K562 (cell line): ENCODE data around the gene ROBO1. TPM values are rescaled to one million over a fixed set of nuclear protein-coding genes. Genes with fewer than 3 reads are reported as not detected.

Source experiments
- NFIX ChIP-seq: fragments of 250-450 bp; sonication (Bioruptor Pico); IDR thresholded peaks from 2 replicates; pipeline ENCODE4 v1.4.0; 2020; ENCODE audit warnings: low read depth, mild to moderate bottlenecking, moderate library complexity
- SMC3 ChIP-seq: conservative IDR thresholded peaks from 2 replicates; pipeline ENCODE4 v1.6.1; 2011; ENCODE audit warnings: low read depth, low read length, improper control_type of control experiment; ENCODE audit not compliant: insufficient read depth
- ZBTB17 ChIP-seq: fragments of 450-650 bp; formaldehyde crosslinking; IDR thresholded peaks from 2 replicates; pipeline ENCODE4 v1.4.0; 2020; ENCODE audit warnings: mild to moderate bottlenecking
- ZEB2 ChIP-seq: fragments of 450-650 bp; IDR thresholded peaks from 2 replicates; pipeline ENCODE4 v1.6.1; 2016
- polyA plus RNA-seq, 8 experiments: library from polyadenylated mRNA; depleted of rRNA in 4 of 8; stranded (reverse) in 5 of 8; unstranded in 3 of 8; fragments of >200 nt; fragmentation: Nextera tagmentation in 2 of 8; fragmentation: Illumina TruSeq in 1 of 8; extraction: Ambion mirVana in 2 of 8; extraction: Trizol in 1 of 8; gene quantifications; 2 replicates each; pipeline versions ENCODE4 v1.2.1 to v1.2.3, GENCODE V29; 2011 to 2014; ENCODE audit warnings: inconsistent platforms in 1 of 8, missing spikeins in 1 of 8
- total RNA-seq, 7 experiments: library from RNA; depleted of rRNA in 6 of 7; stranded (reverse); fragments of >200 nt in 6 of 7; fragmentation: Illumina TruSeq in 2 of 7; extraction: Trizol in 2 of 7; gene quantifications; 2 replicates each; pipeline versions ENCODE4 v1.2.1 to v1.2.3, GENCODE V29; 2011 to 2021; ENCODE audit warnings: low replicate concordance in 1 of 7
- TF ChIP-seq, protein P1 (sequence below): fragments of 450-650 bp; IDR thresholded peaks from 2 replicates; pipeline ENCODE4 v1.6.1; 2016; ENCODE audit warnings: mild to moderate bottlenecking, moderate library complexity
- TF ChIP-seq, protein P2 (sequence below): sonication (generic); formaldehyde crosslinking; IDR thresholded peaks from 2 replicates; pipeline ENCODE4 v1.8.0; 2022; ENCODE audit warnings: missing genetic modification reagents, mild to moderate bottlenecking, moderate library complexity, borderline replicate concordance
- TF ChIP-seq, protein P3 (sequence below): fragments of 150-350 bp; IDR thresholded peaks from 2 replicates; pipeline ENCODE4 v1.6.1; 2014; ENCODE audit warnings: low read depth, mild to moderate bottlenecking, low read length, borderline replicate concordance
- TF ChIP-seq, protein P4 (sequence below), 3 experiments: fragments of 200-800 bp in 1 of 3; sonication (Bioruptor generic) in 1 of 3; sonication (generic) in 1 of 3; formaldehyde crosslinking in 1 of 3; IDR thresholded peaks; 2 replicates each; pipeline versions ENCODE4 v1.6.1 to v1.8.0; 2016 to 2022; ENCODE audit warnings: mild to moderate bottlenecking in 2 of 3, missing compliant biosample characterization in 2 of 3, missing genetic modification characterization in 2 of 3, missing genetic modification reagents in 1 of 3

The ROBO1 gene
- total and polyA plus RNA-seq, 9 of the 15 experiments (the other 6 are each of a cell fraction or from before 2014, with no cell fraction given) = 0.01 to 0.53 (median 0.17) TPM; not detected in 5

DNA sequence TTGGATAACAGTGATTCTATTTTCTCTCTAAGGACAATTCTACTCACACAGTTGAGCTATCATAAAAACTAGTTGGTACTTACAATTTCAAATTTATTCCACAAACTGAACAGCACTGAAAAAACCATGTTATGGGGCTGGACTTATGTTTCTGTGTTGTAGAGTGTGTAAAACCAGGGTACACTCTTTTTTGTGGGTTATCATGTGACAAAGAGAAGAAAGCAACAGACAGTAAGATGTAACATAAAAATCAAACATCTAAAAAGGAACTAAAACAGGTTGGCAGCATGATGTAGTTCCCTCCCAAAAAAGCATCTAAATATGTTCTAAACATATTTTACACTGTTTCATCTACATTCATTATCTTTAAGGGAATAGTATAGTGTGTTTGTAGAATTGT, 757.9 kb downstream of the ROBO1 start (continued):
- TF ChIP-seq, protein P1, sequence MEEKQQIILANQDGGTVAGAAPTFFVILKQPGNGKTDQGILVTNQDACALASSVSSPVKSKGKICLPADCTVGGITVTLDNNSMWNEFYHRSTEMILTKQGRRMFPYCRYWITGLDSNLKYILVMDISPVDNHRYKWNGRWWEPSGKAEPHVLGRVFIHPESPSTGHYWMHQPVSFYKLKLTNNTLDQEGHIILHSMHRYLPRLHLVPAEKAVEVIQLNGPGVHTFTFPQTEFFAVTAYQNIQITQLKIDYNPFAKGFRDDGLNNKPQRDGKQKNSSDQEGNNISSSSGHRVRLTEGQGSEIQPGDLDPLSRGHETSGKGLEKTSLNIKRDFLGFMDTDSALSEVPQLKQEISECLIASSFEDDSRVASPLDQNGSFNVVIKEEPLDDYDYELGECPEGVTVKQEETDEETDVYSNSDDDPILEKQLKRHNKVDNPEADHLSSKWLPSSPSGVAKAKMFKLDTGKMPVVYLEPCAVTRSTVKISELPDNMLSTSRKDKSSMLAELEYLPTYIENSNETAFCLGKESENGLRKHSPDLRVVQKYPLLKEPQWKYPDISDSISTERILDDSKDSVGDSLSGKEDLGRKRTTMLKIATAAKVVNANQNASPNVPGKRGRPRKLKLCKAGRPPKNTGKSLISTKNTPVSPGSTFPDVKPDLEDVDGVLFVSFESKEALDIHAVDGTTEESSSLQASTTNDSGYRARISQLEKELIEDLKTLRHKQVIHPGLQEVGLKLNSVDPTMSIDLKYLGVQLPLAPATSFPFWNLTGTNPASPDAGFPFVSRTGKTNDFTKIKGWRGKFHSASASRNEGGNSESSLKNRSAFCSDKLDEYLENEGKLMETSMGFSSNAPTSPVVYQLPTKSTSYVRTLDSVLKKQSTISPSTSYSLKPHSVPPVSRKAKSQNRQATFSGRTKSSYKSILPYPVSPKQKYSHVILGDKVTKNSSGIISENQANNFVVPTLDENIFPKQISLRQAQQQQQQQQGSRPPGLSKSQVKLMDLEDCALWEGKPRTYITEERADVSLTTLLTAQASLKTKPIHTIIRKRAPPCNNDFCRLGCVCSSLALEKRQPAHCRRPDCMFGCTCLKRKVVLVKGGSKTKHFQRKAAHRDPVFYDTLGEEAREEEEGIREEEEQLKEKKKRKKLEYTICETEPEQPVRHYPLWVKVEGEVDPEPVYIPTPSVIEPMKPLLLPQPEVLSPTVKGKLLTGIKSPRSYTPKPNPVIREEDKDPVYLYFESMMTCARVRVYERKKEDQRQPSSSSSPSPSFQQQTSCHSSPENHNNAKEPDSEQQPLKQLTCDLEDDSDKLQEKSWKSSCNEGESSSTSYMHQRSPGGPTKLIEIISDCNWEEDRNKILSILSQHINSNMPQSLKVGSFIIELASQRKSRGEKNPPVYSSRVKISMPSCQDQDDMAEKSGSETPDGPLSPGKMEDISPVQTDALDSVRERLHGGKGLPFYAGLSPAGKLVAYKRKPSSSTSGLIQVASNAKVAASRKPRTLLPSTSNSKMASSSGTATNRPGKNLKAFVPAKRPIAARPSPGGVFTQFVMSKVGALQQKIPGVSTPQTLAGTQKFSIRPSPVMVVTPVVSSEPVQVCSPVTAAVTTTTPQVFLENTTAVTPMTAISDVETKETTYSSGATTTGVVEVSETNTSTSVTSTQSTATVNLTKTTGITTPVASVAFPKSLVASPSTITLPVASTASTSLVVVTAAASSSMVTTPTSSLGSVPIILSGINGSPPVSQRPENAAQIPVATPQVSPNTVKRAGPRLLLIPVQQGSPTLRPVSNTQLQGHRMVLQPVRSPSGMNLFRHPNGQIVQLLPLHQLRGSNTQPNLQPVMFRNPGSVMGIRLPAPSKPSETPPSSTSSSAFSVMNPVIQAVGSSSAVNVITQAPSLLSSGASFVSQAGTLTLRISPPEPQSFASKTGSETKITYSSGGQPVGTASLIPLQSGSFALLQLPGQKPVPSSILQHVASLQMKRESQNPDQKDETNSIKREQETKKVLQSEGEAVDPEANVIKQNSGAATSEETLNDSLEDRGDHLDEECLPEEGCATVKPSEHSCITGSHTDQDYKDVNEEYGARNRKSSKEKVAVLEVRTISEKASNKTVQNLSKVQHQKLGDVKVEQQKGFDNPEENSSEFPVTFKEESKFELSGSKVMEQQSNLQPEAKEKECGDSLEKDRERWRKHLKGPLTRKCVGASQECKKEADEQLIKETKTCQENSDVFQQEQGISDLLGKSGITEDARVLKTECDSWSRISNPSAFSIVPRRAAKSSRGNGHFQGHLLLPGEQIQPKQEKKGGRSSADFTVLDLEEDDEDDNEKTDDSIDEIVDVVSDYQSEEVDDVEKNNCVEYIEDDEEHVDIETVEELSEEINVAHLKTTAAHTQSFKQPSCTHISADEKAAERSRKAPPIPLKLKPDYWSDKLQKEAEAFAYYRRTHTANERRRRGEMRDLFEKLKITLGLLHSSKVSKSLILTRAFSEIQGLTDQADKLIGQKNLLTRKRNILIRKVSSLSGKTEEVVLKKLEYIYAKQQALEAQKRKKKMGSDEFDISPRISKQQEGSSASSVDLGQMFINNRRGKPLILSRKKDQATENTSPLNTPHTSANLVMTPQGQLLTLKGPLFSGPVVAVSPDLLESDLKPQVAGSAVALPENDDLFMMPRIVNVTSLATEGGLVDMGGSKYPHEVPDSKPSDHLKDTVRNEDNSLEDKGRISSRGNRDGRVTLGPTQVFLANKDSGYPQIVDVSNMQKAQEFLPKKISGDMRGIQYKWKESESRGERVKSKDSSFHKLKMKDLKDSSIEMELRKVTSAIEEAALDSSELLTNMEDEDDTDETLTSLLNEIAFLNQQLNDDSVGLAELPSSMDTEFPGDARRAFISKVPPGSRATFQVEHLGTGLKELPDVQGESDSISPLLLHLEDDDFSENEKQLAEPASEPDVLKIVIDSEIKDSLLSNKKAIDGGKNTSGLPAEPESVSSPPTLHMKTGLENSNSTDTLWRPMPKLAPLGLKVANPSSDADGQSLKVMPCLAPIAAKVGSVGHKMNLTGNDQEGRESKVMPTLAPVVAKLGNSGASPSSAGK = no peak
- TF ChIP-seq, protein P2, sequence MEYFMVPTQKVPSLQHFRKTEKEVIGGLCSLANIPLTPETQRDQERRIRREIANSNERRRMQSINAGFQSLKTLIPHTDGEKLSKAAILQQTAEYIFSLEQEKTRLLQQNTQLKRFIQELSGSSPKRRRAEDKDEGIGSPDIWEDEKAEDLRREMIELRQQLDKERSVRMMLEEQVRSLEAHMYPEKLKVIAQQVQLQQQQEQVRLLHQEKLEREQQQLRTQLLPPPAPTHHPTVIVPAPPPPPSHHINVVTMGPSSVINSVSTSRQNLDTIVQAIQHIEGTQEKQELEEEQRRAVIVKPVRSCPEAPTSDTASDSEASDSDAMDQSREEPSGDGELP (CRISPR knock-in tag) = no peak
- TF ChIP-seq ZEB2 (no peak), ZBTB17 (CRISPR knock-in tag) (no peak), NFIX (CRISPR knock-in tag) (no peak), SMC3 (no peak)
- TF ChIP-seq, protein P3, sequence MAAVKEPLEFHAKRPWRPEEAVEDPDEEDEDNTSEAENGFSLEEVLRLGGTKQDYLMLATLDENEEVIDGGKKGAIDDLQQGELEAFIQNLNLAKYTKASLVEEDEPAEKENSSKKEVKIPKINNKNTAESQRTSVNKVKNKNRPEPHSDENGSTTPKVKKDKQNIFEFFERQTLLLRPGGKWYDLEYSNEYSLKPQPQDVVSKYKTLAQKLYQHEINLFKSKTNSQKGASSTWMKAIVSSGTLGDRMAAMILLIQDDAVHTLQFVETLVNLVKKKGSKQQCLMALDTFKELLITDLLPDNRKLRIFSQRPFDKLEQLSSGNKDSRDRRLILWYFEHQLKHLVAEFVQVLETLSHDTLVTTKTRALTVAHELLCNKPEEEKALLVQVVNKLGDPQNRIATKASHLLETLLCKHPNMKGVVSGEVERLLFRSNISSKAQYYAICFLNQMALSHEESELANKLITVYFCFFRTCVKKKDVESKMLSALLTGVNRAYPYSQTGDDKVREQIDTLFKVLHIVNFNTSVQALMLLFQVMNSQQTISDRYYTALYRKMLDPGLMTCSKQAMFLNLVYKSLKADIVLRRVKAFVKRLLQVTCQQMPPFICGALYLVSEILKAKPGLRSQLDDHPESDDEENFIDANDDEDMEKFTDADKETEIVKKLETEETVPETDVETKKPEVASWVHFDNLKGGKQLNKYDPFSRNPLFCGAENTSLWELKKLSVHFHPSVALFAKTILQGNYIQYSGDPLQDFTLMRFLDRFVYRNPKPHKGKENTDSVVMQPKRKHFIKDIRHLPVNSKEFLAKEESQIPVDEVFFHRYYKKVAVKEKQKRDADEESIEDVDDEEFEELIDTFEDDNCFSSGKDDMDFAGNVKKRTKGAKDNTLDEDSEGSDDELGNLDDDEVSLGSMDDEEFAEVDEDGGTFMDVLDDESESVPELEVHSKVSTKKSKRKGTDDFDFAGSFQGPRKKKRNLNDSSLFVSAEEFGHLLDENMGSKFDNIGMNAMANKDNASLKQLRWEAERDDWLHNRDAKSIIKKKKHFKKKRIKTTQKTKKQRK = no peak
- TF ChIP-seq, protein P4, sequence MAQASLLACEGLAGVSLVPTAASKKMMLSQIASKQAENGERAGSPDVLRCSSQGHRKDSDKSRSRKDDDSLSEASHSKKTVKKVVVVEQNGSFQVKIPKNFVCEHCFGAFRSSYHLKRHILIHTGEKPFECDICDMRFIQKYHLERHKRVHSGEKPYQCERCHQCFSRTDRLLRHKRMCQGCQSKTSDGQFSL (CRISPR knock-in tag; IDR thresholded peaks at IDR 0.05) = no peak
- TF ChIP-seq, protein P4 (tag; IDR thresholded peaks at IDR 0.05) = no peak
- TF ChIP-seq, all 486 proteins: peak for 0
